ENCODE measurements around the gene SV2B.

GRCh38 chr15:91255670-91256192, 155.7 kb downstream of the SV2B start:
- TF ChIP-seq, protein P1, sequence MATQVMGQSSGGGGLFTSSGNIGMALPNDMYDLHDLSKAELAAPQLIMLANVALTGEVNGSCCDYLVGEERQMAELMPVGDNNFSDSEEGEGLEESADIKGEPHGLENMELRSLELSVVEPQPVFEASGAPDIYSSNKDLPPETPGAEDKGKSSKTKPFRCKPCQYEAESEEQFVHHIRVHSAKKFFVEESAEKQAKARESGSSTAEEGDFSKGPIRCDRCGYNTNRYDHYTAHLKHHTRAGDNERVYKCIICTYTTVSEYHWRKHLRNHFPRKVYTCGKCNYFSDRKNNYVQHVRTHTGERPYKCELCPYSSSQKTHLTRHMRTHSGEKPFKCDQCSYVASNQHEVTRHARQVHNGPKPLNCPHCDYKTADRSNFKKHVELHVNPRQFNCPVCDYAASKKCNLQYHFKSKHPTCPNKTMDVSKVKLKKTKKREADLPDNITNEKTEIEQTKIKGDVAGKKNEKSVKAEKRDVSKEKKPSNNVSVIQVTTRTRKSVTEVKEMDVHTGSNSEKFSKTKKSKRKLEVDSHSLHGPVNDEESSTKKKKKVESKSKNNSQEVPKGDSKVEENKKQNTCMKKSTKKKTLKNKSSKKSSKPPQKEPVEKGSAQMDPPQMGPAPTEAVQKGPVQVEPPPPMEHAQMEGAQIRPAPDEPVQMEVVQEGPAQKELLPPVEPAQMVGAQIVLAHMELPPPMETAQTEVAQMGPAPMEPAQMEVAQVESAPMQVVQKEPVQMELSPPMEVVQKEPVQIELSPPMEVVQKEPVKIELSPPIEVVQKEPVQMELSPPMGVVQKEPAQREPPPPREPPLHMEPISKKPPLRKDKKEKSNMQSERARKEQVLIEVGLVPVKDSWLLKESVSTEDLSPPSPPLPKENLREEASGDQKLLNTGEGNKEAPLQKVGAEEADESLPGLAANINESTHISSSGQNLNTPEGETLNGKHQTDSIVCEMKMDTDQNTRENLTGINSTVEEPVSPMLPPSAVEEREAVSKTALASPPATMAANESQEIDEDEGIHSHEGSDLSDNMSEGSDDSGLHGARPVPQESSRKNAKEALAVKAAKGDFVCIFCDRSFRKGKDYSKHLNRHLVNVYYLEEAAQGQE (IDR thresholded peaks at IDR 0.05; ENCODE audit: insufficient read depth in 1 of 2, low read depth in 2 of 2, low read length in 2 of 2) = no peak
- no peak for TF ChIP-seq POLR2AphosphoS5 (IDR thresholded peaks at IDR 0.05; ENCODE audit: low read depth, low read length)

Data from PFSK-1 (cell line).